Activated CD4-positive, alpha-beta T cell treated with anti-CD3 and anti-CD28 coated beads, Interleukin-2, Interleukin-6, amounts not matched to agents 100 ng/mL and 50 ng/mL, durations not matched to agents 16 hours and 8 hours (primary cell): ENCODE data around the gene H2AZ2.
"Not testable (repeated sequence)": the region's sequence is repeated elsewhere in the genome, so short reads cannot be mapped to it uniquely, and the experiment has no call there.

Experiments used
- DNase-seq: peaks from one replicate; pipeline ENCODE4 v3.0.0-alpha.2; 2020

Gene H2AZ2

DNA sequence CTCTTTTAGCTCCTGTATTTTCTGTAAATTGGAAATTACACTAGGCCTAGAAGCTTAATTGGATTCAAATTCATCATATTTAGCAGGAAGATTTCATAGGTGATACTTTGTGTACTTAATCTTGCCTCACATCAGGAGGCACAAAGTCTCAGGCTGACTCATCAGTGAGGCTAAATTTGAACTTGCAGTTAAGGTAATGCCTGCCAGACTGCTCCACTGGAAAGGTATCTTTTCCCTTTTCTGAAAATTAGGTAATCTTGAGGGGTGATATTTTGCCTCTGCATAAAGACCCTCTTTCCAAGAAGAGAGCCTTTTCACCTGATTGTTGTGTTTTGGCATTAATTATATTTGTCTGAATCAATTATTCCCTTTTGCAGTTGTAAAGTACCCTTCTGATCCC, 36.8 kb downstream of the H2AZ2 start:
- DNase-seq: no peak

DNA sequence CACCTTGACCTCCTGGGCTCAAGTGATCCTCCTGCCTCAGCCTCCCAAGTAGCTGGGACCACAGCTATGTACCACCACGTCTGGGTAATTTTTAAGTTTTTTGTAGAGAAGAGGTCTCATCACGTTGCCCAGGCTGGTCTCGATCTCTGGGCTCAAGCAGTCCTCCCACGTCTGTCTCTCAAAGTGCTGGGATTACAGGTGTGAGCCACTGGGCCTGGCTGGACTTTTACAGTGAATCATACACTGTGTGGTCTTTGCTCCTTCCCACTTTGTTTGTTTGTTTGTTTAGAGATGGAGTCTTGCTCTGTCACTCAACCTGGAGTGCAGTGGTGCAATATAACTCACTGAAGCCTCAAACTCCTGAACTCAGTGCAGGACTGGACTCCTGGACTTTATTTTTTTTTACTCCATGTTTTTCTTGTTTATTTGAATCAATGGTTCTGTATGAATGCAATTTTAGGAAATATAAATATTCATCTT, 38.9 kb downstream of the H2AZ2 start:
- no peak for DNase-seq

DNA sequence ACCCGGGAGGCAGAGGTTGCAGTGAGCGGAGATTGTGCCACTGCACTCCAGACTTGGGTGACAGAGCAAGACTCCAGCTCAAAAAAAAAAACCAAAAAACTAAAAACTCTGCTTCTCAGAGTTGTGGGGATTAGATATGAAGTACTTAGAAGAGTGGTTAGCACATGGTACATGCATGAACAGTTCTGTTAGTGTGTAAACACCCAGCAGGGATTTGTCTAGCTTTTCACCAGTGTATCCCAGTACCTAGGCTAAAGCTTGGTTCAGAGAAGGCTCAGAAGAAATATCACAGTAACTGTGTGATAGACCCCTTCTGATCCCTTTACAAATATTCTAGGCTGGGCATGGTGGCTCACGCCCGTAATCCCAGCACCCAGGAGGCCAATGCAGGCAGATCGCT, 41.9 kb downstream of the H2AZ2 start:
- no peak for DNase-seq

DNA sequence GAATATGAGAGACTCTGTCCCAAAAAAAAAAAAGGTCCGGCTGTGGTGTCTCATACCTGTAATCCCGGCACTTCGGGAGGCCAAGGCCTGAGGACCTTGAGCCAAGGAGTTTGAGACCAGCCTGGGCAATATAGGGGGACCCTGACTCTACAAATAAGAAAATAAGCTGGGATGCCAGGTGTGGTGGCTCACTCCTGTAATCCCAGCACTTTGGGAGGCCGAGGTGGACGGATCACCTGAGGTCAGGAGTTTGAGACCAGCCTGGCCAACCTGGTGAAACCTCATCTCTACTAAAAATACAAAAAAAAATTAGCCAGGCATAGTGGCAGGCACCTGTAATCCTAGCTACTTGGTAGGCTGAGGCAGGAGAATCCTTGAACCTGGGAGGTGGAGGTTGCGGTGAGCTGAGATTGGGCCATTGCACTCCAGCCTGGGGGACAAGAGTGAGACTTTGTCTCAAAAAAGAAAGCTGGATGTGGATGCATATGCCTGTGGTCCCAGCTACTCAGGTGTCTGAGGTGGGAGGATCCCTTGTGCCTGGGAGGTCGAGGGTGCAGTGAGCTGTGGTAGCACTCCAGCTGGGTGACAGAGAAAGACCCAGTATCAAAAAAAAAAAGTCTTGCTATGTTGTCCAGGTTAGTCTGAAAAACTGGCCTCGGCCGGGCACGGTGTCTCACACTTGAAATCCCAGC, 43.9 kb downstream of the H2AZ2 start:
- DNase-seq: peak; percentile 35

DNA sequence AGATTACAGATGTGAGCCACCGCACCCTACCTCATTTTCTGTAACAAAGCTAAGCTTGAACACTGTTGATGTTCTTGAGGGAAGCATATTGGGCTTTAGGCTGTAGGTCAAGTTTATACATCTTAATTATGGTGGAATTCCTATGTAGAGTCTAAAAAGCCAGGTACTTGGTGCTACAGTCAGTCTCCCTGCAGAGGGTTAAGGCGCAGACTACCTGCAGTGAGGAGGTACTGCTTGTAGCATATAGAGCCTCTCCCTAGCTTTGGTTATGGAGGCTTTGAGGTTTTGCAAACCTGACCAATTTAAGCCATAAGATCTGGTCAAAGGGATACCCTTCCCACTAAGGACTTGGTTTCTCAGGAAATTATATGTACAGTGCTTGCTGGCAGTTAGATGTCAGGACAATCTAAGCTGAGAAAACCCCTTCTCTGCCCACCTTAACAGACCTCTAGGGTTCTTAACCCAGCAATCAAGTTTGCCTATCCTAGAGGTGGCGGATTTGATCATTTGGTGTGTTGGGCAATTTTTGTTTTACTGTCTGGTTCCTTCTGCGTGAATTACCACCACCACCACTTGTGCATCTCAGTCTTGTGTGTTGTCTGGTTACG, 45.4 kb downstream of the H2AZ2 start:
- DNase-seq: no peak

GRCh38 chr7:44801890-44802289, 46.0 kb downstream of the H2AZ2 start:
- DNase-seq: no peak

DNA sequence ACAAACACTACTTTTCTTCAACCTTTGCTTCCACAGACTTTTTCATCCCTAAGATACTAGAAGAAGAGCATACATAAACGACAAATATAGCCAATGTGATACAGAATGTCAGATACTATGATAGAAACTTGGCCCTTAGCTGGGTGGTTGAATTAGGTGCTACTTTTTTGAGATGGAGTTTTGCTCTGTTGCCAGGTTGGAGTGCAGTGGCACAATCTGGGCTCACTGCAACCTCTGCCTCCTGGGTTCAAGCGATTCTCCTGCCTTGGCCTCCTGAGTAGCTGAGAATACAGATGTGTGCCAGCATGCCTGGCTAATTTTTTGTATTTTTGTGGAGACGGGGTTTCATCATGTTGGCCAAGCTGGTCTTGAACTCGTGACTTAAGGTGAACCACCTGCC, 47.9 kb downstream of the H2AZ2 start:
- DNase-seq: no peak

- DNase-seq: peak; percentile 8
Observed at GRCh38 chr7:44798649-44799305, 49.1 kb downstream of the H2AZ2 start.

GRCh38 chr7:44797329-44798258, 50.3 kb downstream of the H2AZ2 start:
- peak; percentile 91 for DNase-seq

DNA sequence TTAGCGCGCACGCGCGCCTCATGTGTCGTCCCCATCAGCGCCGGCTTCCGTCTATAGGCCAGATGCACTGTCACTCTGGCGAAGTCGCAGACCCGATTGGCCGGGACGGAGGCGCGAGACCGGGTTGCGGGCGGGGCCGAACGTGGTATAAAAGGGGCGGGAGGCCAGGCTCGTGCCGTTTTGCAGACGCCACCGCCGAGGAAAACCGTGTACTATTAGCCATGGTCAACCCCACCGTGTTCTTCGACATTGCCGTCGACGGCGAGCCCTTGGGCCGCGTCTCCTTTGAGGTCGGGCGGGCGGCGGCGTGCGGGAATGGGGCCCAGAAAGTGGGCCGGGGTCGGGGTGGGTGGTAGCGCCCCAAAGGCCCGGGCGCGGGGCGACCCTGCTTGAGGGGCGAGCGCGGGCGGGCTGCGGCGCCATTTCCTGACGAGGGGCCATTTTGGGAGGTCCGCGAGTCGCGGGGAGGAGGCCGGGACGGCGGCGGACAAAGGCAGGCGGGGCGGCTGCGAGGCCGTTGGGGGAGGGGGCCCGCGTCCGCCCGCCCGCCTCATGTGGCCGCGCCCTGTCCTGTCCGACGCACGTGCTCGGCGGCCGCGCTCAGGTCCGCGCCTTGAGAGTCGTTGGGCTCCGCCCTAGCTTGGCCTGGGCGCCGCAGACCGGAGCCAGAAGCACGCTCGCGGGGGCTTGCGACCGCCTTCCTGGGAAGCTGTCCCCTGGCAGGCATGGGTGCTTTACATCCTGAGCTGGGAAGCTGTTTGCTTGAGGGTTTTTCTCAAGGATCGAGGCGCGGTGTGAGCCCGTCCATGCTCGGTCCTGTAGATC, 51.2 kb downstream of the H2AZ2 start, which contains the start of gene PPIA:
PPIA (plus strand) TSS at position 178 of the 825 bp plus-strand sequence; CDS start at position 222, 44 bp downstream.
- peak; percentile 100 for DNase-seq

GRCh38 chr7:44796034-44796503, 51.8 kb downstream of the H2AZ2 start:
- no peak for DNase-seq

DNA sequence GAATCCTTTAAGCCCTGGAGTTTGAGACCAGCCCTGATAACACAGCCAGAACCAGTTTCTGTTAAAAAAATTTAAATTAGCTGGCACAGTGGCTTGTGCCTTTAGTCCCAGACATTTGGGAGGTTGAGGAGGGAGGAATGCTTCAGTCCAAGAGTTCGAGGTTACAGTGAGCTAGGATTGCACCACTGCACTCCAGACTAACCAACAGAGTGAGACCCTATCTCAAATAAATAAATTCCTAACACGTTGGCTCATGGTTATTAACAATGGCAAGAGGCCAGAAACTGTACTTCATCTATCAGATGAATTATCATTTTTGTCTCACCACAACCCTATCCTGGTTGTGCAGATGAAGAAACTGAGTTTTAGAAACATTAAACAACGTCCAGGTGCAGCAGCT, 53.6 kb downstream of the H2AZ2 start:
- no peak for DNase-seq

DNA sequence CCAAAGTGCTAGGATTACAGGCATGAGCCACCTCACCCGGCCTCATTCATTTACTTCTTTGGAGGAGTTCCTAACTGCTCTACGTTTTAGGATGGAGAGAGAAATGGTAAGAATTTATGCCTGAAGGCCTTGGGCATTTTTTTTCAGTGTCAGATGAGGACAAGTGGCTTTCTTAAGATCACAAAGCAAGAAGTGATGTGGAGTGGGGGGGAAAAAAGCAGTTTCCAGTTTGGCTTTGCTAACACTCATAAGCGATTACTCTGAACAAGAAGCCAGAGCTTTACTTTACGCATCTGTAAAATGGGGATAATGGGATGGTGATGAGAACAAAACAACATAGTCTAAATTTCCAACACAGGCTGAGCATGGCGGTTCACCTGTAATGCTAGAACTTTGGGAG, 54.0 kb downstream of the H2AZ2 start:
- DNase-seq: no peak

- DNase-seq: no peak
Observed at GRCh38 chr7:44791278-44792219, 56.3 kb downstream of the H2AZ2 start.

- DNase-seq: no peak
Observed at GRCh38 chr7:44789990-44790389, 57.9 kb downstream of the H2AZ2 start.

DNA sequence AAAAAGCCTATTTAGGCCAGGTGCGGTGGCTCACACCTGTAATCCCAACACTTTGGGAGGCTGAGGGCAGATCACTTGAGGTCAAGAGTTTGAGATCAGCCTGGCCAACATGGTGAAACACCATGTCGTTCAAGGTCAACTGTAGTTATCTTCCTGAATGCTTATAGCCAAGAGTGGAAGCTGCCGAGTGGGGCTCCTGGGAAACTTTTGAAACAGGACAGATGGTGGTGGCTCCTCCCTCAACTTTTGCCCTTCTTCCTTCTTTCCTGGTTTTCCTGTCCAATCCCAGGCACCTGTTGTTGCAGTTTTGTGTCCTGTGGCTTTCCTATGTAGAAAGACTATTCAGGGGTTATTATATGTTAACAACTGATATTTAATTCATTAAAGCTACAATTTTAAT, 60.1 kb downstream of the H2AZ2 start:
- no peak for DNase-seq

DNA sequence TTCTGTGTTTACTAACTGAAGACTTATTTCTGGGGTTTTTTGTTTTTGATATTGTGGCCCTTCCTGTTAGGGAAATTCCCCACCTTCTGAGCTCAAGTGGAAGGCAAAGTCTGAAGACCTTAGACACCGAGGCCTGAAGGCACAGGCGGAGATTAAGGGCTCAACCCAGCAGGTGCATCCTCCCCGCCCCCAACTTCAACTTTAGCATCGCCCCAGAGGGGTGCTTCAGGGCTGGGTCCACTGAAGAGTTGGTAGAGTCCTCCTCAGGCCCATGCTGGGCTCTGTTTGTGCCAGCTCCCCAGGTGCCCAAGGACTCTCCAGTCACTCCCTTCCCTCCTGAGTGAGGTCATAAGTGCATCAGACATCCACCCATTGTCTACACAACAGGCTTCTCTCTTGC, 60.8 kb downstream of the H2AZ2 start:
- no peak for DNase-seq

DNA sequence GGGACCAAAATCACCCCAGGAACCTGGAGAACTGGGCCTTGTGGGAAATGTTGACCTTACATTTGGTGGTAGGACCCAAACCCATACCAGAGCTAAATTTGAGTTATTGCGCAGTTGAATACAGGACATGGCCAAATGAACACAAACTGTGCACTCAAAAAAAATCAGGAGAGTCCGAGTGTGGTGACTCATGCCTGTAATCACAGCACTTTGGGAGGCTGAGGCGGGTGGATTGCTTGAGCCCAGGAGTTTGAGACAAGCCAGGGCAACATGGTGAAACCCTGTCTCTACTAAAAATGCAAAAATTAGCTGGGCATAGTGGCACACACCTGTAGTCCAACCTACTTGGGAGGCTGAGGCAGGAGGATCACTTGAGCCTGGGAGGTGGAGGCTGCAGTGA, 62.7 kb downstream of the H2AZ2 start:
- not testable (repeated sequence) for DNase-seq

DNA sequence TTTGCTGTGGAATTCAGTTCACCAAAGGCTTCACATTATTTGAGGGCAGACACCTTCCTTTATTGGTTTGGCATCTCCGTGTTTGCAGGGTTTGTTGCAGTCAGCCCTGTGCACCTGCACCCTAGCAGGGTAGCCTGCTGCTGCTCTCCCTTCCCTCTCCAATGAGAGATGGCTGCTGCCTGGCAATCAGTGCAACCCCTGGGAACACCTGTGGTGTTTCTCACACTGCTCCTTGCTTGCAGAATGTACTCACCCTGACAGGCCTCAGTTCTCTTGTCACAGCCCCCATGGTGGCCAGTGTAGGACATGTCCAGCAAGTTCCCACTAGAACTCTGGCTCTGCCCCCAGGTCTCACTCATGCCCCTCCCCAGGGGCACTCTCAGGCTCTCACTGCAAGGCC, 63.5 kb downstream of the H2AZ2 start:
- DNase-seq: no peak

GRCh38 chr7:44783407-44783806, 64.5 kb downstream of the H2AZ2 start:
- no peak for DNase-seq

DNA sequence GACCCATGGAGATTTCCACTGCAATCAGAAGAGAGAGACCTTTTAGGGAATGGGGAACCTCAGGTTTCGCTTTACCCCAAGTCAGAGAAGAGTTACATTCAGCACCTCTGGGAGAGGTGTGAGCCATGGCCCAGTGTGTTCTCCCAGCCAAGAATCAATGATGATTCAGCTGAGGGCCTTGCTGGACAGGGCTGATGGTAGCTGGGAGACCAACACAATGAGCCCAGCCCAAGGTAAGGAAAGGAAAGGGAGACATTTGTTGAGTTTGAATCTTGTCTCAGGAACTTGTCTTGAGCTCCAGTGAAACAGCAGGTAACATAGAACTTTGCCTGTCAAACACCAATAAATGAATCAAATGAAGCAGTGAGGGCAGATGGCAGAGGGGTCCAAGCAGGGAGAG, 65.4 kb downstream of the H2AZ2 start:
- no peak for DNase-seq
